Heart left ventricle (tissue), 16 donors: Measurements from ENCODE around the gene ZDHHC14. TPM values are rescaled to one million over a fixed set of nuclear protein-coding genes. Genes with fewer than 3 reads are reported as not detected.

Source experiments
- ATAC-seq, 4 donors: fragments of 200-7000 bp; cut with Tn5 transposase; one replicate each; pipeline ENCODE4 v1.9.1; 2020 to 2022; ENCODE audit warnings: moderate library complexity in 4 of 4, mild to moderate bottlenecking in 3 of 4, moderate number of reproducible peaks in 1 of 4
- DNase-seq, 5 donors: peaks; one replicate each; pipeline ENCODE4 v3.0.0-alpha.2; 2020
- H3K27ac ChIP-seq, 12 donors: fragments of 200-600 bp; sonication (generic) in 4 of 12; one replicate each; pipeline versions ENCODE4 v1.5.0 to v1.8.0; 2016 to 2022; ENCODE audit warnings: mild to moderate bottlenecking in 2 of 12
- H3K27me3 ChIP-seq, 9 donors: fragments of 200-600 bp; sonication (generic) in 2 of 9; one replicate each; pipeline versions ENCODE4 v1.5.1 to v1.8.0; 2016 to 2022; ENCODE audit warnings: mild to moderate bottlenecking in 3 of 9
- H3K36me3 ChIP-seq, 9 donors: fragments of 200-600 bp; sonication (generic) in 2 of 9; one replicate each; pipeline versions ENCODE4 v1.5.0 to v1.8.0; 2018 to 2022; ENCODE audit warnings: mild to moderate bottlenecking in 2 of 9
- H3K4me1 ChIP-seq, 12 donors: fragments of 200-600 bp; sonication (generic) in 4 of 12; one replicate each; pipeline versions ENCODE4 v1.5.0 to v1.8.0; 2016 to 2022; ENCODE audit warnings: mild to moderate bottlenecking in 3 of 12
- H3K4me3 ChIP-seq, 12 donors: fragments of 200-600 bp; sonication (generic) in 4 of 12; one replicate each; pipeline versions ENCODE4 v1.5.0 to v1.8.0; 2017 to 2022; ENCODE audit warnings: mild to moderate bottlenecking in 9 of 12, moderate library complexity in 4 of 12
- H3K9me3 ChIP-seq, 12 donors: fragments of 200-600 bp; sonication (generic) in 4 of 12; one replicate each; pipeline versions ENCODE4 v1.5.0 to v1.8.0; 2016 to 2022; ENCODE audit warnings: mild to moderate bottlenecking in 1 of 12
- CTCF ChIP-seq, 12 donors: fragments of 200-600 bp; sonication (generic) in 4 of 12; IDR thresholded peaks; one replicate each; pipeline versions ENCODE4 v1.5.0 to v1.8.0; 2018 to 2022; ENCODE audit warnings: antibody characterized with exemption in 12 of 12, mild to moderate bottlenecking in 5 of 12
- POLR2A ChIP-seq, 2 donors: fragments of 450-650 bp; IDR thresholded peaks; one replicate each; pipeline ENCODE4 v1.6.1; 2017; ENCODE audit warnings: antibody characterized with exemption in 2 of 2, mild to moderate bottlenecking in 2 of 2, moderate library complexity in 2 of 2
- WGBS, 4 donors: extraction: QIAGEN DNeasy Blood & Tissue Kit in 2 of 4; methylation state at CpG; one replicate each; pipeline versions ENCODE4 v1.1.5 to v1.1.7; 2013 to 2018; 5-methylcytosine and 5-hydroxymethylcytosine counted together
- intact Hi-C, 10 donors: fragments of 100-400 bp; cut with DNase I; formaldehyde crosslinking; loops; one replicate each; pipeline versions ENCODE4 v1.11.1 to v1.14.2; 2022
- polyA plus RNA-seq, 2 donors: library from polyadenylated mRNA; stranded (reverse); fragments of 200-250 nt; gene quantifications; one replicate each; pipeline ENCODE4 v1.2.3, GENCODE V29; 2013
- total RNA-seq, 9 donors: library from RNA; depleted of rRNA in 2 of 9; stranded (reverse); fragments of >200 nt in 2 of 9; fragmentation: NEBNext Ultra II Directional in 3 of 9; extraction: Animal tissue kit (Norgen Biotek cat#: 25700) in 3 of 9; gene quantifications; one replicate each; pipeline versions ENCODE4 v1.1.0 to v1.2.4, GENCODE V29; 2016 to 2023
- donor health status: ischemic (EF 13 %, LVEDD 7.1; RV severe dilation, severe dysfunction).
- donor health status: healthy with polysubstance abuse.
- donor health status: DM: no; HTN: yes; CAD: no.
- donor health status: DM: no; HTN: no; CAD: no.
- donor health status: ischemic (EF 25% LVEDD 6.9; RV normal size, moderate dysfunction).
- donor health status: ischemic (EF 25% LVEDD 5.7; RV mildly dilated, moderate dysfunction).
- donor health status: healthy.
- donor health status: DM: yes; HTN: yes; CAD: no.
- donor health status: ischemic (EF 35%, LVEDD 5.7; RV mildly dilated, moderate dysfunction).
- donor health status: nonischemic (EF 11% LVEDD 7.7; RV severe dilation, severe dysfunction).
- donor health status: DM: yes; HTN: yes; CAD: no.
- donor health status: PGD.
- donor health status: ischemic (EF 29% LVEDD 5.4; RV normal size, mild dysfunction).
- donor health status: nonischemic (EF 23%, LVEDD 6.1; RV moderate dilation, normal function).

The ZDHHC14 gene
- total and polyA plus RNA-seq, 11 donors: 7.0 to 25.8 (median 15.4) TPM

DNA sequence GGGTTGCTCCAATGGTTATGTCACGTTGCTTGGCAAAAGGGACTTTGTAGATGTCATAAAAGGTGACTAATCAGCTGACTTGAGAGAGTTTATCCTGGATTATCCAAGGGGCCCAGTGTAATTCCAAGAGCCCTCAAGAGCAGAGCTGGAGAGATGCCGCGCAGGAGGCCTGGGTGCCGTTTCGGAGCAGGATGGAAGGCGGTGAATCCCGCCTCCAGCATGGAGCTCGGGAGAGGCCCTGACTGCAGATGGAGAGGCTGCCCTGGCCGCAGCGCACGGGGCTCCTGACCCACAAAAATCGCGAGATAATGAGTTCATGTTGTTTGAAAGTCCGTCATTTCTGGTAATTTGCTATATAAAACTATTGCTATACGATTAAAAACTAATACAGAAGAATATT lies 219.8 kb downstream of the ZDHHC14 start:
- intact Hi-C loops: no loop called here
- no peak overlapping the region for H3K4me3 ChIP-seq
- DNase-seq: no peak
- 91 to 97% (median 94%) methylated on average over 15 of the region's 15 CpGs for WGBS, 4 donors
- TF ChIP-seq CTCF (IDR thresholded peaks at IDR 0.05): no peak
- TF ChIP-seq POLR2A (IDR thresholded peaks at IDR 0.05): no peak
- H3K27me3 ChIP-seq: no peaks in the 10 kb centered on the region
- no peak for ATAC-seq
- H3K9me3 ChIP-seq: no peaks in the 10 kb centered on the region
- no peak overlapping the region for H3K27ac ChIP-seq
- peaks cover 0 to 16% (median 0%) of the 10 kb centered on the region in 9 donors for H3K36me3 ChIP-seq
- H3K4me1 ChIP-seq: peaks cover 0 to 10% (median 2%) of the 10 kb centered on the region in 12 donors

- H3K27ac ChIP-seq: no peak overlapping the region
- peaks cover 0 to 16% (median 0%) of the 10 kb centered on the region in 9 donors for H3K36me3 ChIP-seq
- H3K4me3 ChIP-seq: no peak overlapping the region
- no peaks in the 10 kb centered on the region for H3K27me3 ChIP-seq
- intact Hi-C loops: no loop called here
- 94 to 96% (median 95%) methylated on average over 14 to 18 of the region's 18 CpGs for WGBS, 4 donors
- TF ChIP-seq CTCF (IDR thresholded peaks at IDR 0.05): no peak
- TF ChIP-seq POLR2A (IDR thresholded peaks at IDR 0.05): no peak
- DNase-seq (no peak), ATAC-seq (no peak)
- H3K4me1 ChIP-seq: peaks cover 0 to 5% (median under 1%) of the 10 kb centered on the region in 12 donors
- no peaks in the 10 kb centered on the region for H3K9me3 ChIP-seq
Measured at GRCh38 chr6:157602521-157603295, 221.7 kb downstream of the ZDHHC14 start.

DNA sequence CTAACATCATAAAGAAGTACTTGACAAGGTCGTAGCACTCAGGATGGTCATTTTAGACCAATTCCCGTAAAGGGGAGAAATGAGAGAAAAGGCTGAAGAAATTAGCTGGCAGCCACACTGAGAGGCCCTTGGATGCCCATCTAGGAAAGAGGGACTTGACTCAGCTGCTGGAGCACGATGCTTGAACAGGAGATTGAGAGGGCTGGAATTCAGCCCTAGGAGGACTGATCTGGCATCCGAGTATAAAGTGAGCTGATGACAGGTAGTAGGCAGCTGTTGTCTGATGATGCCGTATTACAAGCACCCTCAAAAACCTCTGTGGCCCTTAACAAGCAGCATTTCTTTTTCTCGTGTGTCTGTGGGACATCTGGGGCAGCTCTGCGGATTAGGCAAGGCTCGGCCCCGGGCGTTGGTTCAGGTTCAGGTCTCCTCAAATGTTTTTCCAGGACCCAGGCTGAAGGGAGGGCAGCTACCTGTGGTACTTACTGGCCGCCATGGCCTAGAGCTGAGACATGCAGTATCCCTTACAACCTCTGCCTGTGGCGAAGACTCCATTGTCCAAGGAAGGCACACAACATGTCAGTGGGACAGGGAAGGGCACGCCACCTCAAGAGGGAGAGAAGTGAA lies 222.4 kb downstream of the ZDHHC14 start:
- no peak overlapping the region for H3K27ac ChIP-seq
- H3K36me3 ChIP-seq: peaks cover 0 to 16% (median 0%) of the 10 kb centered on the region in 9 donors
- intact Hi-C loops: no loop called here
- ATAC-seq: peak in 1 of 4 donors; percentile 36
- no peak overlapping the region for H3K4me3 ChIP-seq
- 83 to 91% (median 86%) methylated on average over 10 to 13 of the region's 13 CpGs for WGBS, 4 donors
- H3K4me1 ChIP-seq: no peaks in the 10 kb centered on the region
- H3K27me3 ChIP-seq: no peaks in the 10 kb centered on the region
- no peaks in the 10 kb centered on the region for H3K9me3 ChIP-seq
- no peak for TF ChIP-seq POLR2A (IDR thresholded peaks at IDR 0.05)
- no peak for TF ChIP-seq CTCF (IDR thresholded peaks at IDR 0.05)
- no peak for DNase-seq

DNA sequence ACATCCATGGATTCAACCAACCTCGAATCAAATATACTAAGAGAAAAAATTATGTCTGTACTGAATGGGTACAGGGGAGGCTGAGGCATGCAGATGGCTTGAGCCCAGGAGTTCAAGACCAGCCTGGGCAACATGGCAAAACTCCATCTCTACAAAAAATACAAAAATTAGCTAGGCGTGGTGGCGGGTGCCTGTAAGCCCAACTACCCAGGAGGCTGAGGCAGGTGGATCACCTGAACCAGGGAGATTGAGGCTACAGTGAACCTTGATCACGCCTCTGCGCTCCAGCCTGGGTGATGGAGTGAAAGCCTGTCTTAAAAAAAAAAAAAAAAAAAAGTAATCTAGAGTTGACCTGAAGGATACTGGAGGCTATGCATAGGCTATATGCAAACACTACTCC lies 223.0 kb downstream of the ZDHHC14 start:
- no peaks in the 10 kb centered on the region for H3K9me3 ChIP-seq
- peaks cover 0 to 11% (median 0%) of the 10 kb centered on the region in 9 donors for H3K36me3 ChIP-seq
- H3K4me1 ChIP-seq: no peaks in the 10 kb centered on the region
- H3K4me3 ChIP-seq: no peak overlapping the region
- WGBS, 4 donors: 97 to 100% (median 99%) methylated on average over 5 of the region's 5 CpGs
- H3K27ac ChIP-seq: no peak overlapping the region
- ATAC-seq (no peak), DNase-seq (no peak)
- H3K27me3 ChIP-seq: no peaks in the 10 kb centered on the region
- TF ChIP-seq CTCF (IDR thresholded peaks at IDR 0.05): no peak
- TF ChIP-seq POLR2A (IDR thresholded peaks at IDR 0.05): no peak
- intact Hi-C loops: no loop called here
